ENCODE results near the gene ZRSR2. TPM values are rescaled to one million over a fixed set of nuclear protein-coding genes. Genes with fewer than 3 reads are reported as not detected.

Gene ZRSR2
- polyA plus RNA-seq, 1 donor from 2014 or later = 11.2 TPM

GRCh38 chrX:15750611-15751154, 39.6 kb upstream of the ZRSR2 start:
- no peaks in the 10 kb centered on the region for H3K27me3 ChIP-seq (ENCODE audit: insufficient read depth, low read depth, low read length)
- no peaks in the 10 kb centered on the region for H3K79me2 ChIP-seq (replicated peaks; ENCODE audit: insufficient read depth, low read length)
- TF ChIP-seq CTCF (IDR thresholded peaks at IDR 0.05; ENCODE audit: poor library complexity, severe bottlenecking) = no peak
- H3K36me3 ChIP-seq (ENCODE audit: insufficient read depth, low read length) = no peaks in the 10 kb centered on the region
- H3K27ac ChIP-seq (ENCODE audit: low read length) = no peak overlapping the region
- no peaks in the 10 kb centered on the region for H3K9me3 ChIP-seq (ENCODE audit: low read length)
- no peak overlapping the region for H3K4me2 ChIP-seq (ENCODE audit: low read length)
- H4K20me1 ChIP-seq (ENCODE audit: insufficient read depth) = no peaks in the 10 kb centered on the region
- H3K9me2 ChIP-seq (ENCODE audit: insufficient read depth, low read length) = no peaks in the 10 kb centered on the region
- H2AFZ ChIP-seq (ENCODE audit: low read depth, low read length) = no peak overlapping the region
- H3F3A ChIP-seq (ENCODE audit: insufficient read depth, low read length, poor library complexity, severe bottlenecking) = no peaks in the 10 kb centered on the region
- no peak overlapping the region for H3K4me3 ChIP-seq (ENCODE audit: low read length)
- H3K9ac ChIP-seq (ENCODE audit: low read length) = no peak overlapping the region

GRCh38 chrX:15751155-15751819, 39.0 kb upstream of the ZRSR2 start:
- Histone ChIP-seq H3K27ac (ENCODE audit: low read length) (no peak overlapping the region), H3K4me2 (ENCODE audit: low read length) (no peak overlapping the region), H3K36me3 (ENCODE audit: insufficient read depth, low read length) (no peaks in the 10 kb centered on the region), H3K27me3 (ENCODE audit: insufficient read depth, low read depth, low read length) (no peaks in the 10 kb centered on the region), H3K4me3 (ENCODE audit: low read length) (no peak overlapping the region), H3F3A (ENCODE audit: insufficient read depth, low read length, poor library complexity, severe bottlenecking) (no peaks in the 10 kb centered on the region), H3K9me2 (ENCODE audit: insufficient read depth, low read length) (no peaks in the 10 kb centered on the region), H3K9ac (ENCODE audit: low read length) (no peak overlapping the region), H3K79me2 (replicated peaks; ENCODE audit: insufficient read depth, low read length) (no peaks in the 10 kb centered on the region), H2AFZ (ENCODE audit: low read depth, low read length) (no peak overlapping the region), H3K9me3 (ENCODE audit: low read length) (no peaks in the 10 kb centered on the region), H4K20me1 (ENCODE audit: insufficient read depth) (no peaks in the 10 kb centered on the region)
- no peak for TF ChIP-seq RAD21 (conservative IDR thresholded peaks at IDR 0.05)
- TF ChIP-seq TAF1 (IDR thresholded peaks at IDR 0.05; ENCODE audit: low read depth) = no peak

GRCh38 chrX:15755091-15755490, 35.2 kb upstream of the ZRSR2 start:
- TF ChIP-seq POLR2AphosphoS5 (IDR thresholded peaks at IDR 0.05) (peak; percentile 12), EZH2 (IDR thresholded peaks at IDR 0.05; ENCODE audit: borderline replicate concordance, insufficient read depth, low read length, poor library complexity, severe bottlenecking) (no peak), CTCF (IDR thresholded peaks at IDR 0.05; ENCODE audit: poor library complexity, severe bottlenecking) (no peak)
- H3K27me3 ChIP-seq (ENCODE audit: insufficient read depth, low read depth, low read length) = no peaks in the 10 kb centered on the region
- no peaks in the 10 kb centered on the region for H3K9me3 ChIP-seq (ENCODE audit: low read length)
- no peak overlapping the region for H3K9ac ChIP-seq (ENCODE audit: low read length)
- H3F3A ChIP-seq (ENCODE audit: insufficient read depth, low read length, poor library complexity, severe bottlenecking) = no peaks in the 10 kb centered on the region
- no peaks in the 10 kb centered on the region for H3K9me2 ChIP-seq (ENCODE audit: insufficient read depth, low read length)
- H3K27ac ChIP-seq (ENCODE audit: low read length) = peak overlapping the region; percentile 31
- H3K79me2 ChIP-seq (replicated peaks; ENCODE audit: insufficient read depth, low read length) = no peaks in the 10 kb centered on the region
- H2AFZ ChIP-seq (ENCODE audit: low read depth, low read length) = no peak overlapping the region
- no peak overlapping the region for H3K4me3 ChIP-seq (ENCODE audit: low read length)
- H4K20me1 ChIP-seq (ENCODE audit: insufficient read depth) = no peaks in the 10 kb centered on the region
- H3K36me3 ChIP-seq (ENCODE audit: insufficient read depth, low read length) = no peaks in the 10 kb centered on the region
- no peak overlapping the region for H3K4me2 ChIP-seq (ENCODE audit: low read length)

All from neural cell (in vitro differentiated cells).